ENCODE measurements around the gene ADGRD1. TPM values are rescaled to one million over a fixed set of nuclear protein-coding genes. Genes with fewer than 3 reads are reported as not detected.

The ADGRD1 gene
- total RNA-seq, 1 experiment from 2014 or later, result 0.77 TPM

DNA sequence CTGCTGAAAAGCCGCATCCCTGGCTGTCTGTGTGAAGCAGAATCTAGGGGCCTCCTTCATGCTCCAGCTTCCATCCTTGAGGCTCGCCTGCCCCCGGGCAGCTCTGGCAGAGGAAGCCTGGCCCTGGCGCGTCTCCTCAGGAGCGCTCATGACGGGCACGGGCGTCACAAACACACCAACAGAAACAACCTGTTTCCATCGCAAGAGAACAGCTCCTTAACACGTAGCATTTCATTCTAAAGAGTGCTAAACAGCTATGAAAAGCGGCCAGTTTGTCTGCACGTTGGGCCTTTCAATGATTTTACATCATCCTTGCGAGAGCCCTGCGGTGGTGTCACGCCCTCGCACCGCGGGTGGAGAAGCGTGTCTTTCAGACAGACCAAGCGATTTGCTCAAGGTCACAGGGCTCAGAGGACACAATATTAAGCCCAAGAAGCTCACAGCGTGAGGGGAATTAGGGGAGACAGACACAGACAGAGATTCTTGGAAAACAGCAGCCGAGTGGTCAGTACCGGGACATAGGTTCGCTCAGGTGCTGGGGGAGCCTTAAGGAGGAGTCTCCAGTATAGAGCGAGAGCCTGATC, 4.9 kb downstream of the ADGRD1 start:
- POLR2A ChIA-PET, result no interaction called here
- TF ChIP-seq TP53 (CRISPR knock-in tag; IDR thresholded peaks at IDR 0.05) (no peak), SMAD3 (CRISPR knock-in tag; IDR thresholded peaks at IDR 0.05; ENCODE audit: borderline replicate concordance) (no peak), JUN (CRISPR knock-in tag; IDR thresholded peaks at IDR 0.05) (no peak), FOXJ3 (CRISPR knock-in tag; IDR thresholded peaks at IDR 0.05; ENCODE audit: borderline replicate concordance) (no peak), NFE2L1 (CRISPR knock-in tag; IDR thresholded peaks at IDR 0.05) (no peak), STAT6 (CRISPR knock-in tag; conservative IDR thresholded peaks at IDR 0.05; ENCODE audit: low read depth) (no peak), ZBTB21 (CRISPR knock-in tag; IDR thresholded peaks at IDR 0.05; ENCODE audit: borderline replicate concordance) (no peak), ETV6 (CRISPR knock-in tag; IDR thresholded peaks at IDR 0.05) (no peak), NR2C2 (CRISPR knock-in tag; IDR thresholded peaks at IDR 0.05) (no peak), FOXK1 (CRISPR knock-in tag; IDR thresholded peaks at IDR 0.05) (no peak), HMGA2 (CRISPR knock-in tag; IDR thresholded peaks at IDR 0.05) (no peak), ESRRA (CRISPR knock-in tag; IDR thresholded peaks at IDR 0.05; ENCODE audit: borderline replicate concordance) (no peak)
- TF ChIP-seq, protein P1, sequence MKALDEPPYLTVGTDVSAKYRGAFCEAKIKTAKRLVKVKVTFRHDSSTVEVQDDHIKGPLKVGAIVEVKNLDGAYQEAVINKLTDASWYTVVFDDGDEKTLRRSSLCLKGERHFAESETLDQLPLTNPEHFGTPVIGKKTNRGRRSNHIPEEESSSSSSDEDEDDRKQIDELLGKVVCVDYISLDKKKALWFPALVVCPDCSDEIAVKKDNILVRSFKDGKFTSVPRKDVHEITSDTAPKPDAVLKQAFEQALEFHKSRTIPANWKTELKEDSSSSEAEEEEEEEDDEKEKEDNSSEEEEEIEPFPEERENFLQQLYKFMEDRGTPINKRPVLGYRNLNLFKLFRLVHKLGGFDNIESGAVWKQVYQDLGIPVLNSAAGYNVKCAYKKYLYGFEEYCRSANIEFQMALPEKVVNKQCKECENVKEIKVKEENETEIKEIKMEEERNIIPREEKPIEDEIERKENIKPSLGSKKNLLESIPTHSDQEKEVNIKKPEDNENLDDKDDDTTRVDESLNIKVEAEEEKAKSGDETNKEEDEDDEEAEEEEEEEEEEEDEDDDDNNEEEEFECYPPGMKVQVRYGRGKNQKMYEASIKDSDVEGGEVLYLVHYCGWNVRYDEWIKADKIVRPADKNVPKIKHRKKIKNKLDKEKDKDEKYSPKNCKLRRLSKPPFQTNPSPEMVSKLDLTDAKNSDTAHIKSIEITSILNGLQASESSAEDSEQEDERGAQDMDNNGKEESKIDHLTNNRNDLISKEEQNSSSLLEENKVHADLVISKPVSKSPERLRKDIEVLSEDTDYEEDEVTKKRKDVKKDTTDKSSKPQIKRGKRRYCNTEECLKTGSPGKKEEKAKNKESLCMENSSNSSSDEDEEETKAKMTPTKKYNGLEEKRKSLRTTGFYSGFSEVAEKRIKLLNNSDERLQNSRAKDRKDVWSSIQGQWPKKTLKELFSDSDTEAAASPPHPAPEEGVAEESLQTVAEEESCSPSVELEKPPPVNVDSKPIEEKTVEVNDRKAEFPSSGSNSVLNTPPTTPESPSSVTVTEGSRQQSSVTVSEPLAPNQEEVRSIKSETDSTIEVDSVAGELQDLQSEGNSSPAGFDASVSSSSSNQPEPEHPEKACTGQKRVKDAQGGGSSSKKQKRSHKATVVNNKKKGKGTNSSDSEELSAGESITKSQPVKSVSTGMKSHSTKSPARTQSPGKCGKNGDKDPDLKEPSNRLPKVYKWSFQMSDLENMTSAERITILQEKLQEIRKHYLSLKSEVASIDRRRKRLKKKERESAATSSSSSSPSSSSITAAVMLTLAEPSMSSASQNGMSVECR (CRISPR knock-in tag; IDR thresholded peaks at IDR 0.05; ENCODE audit: borderline replicate concordance), result no peak

DNA sequence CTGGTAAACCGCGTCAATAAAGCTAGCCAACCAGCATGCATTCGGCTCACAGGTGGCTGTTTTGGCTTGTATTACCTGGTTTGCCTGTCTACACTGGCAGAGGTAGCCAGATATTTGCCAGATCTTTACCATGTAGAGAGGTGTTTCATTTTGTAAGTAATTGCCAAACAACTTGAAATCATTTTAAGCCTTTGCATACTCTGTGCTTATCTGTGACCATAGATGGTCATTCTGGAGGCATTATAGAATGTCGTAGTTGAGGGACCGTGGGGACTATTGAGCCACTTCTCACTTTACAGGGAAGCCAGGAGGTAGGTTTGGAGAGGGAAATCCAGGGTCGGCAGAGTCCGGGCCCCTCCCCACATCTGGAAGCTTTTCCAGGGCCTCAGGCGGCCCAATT, 5.9 kb downstream of the ADGRD1 start:
- H3K9me3 Mint-ChIP-seq, result 0 out of 2 replicates have a peak, but pooled peaks cover 3% of the 10 kb centered on the region
- no peaks in the 10 kb centered on the region; the same call in 1 of the 2 replicates for H3K4me1 Mint-ChIP-seq
- ChIA-PET POLR2A (no interaction called here), CTCF (no interaction called here)
- H3K27me3 Mint-ChIP-seq (ENCODE audit: low read depth), result no peaks in the 10 kb centered on the region
- DNase-seq (ENCODE audit: low spot score) (no peak), ATAC-seq (no peak)
- H3K27ac Mint-ChIP-seq, result no peak overlapping the region
- no peaks in the 10 kb centered on the region for H3K36me3 Mint-ChIP-seq
- TF ChIP-seq, protein P2, sequence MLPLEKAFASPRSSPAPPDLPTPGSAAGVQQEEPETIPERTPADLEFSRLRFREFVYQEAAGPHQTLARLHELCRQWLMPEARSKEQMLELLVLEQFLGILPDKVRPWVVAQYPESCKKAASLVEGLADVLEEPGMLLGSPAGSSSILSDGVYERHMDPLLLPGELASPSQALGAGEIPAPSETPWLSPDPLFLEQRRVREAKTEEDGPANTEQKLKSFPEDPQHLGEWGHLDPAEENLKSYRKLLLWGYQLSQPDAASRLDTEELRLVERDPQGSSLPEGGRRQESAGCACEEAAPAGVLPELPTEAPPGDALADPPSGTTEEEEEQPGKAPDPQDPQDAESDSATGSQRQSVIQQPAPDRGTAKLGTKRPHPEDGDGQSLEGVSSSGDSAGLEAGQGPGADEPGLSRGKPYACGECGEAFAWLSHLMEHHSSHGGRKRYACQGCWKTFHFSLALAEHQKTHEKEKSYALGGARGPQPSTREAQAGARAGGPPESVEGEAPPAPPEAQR (CRISPR knock-in tag; IDR thresholded peaks at IDR 0.05), result no peak
- no peak for TF ChIP-seq EMX1 (CRISPR knock-in tag; IDR thresholded peaks at IDR 0.05)
- H3K4me3 Mint-ChIP-seq, result no peak overlapping the region

More for the DNA sequence above, 4.9 kb downstream of the ADGRD1 start:
- H3K4me1 Mint-ChIP-seq, result peaks cover 8% of the 10 kb centered on the region
- H3K27ac Mint-ChIP-seq, result no peak overlapping the region; the same call in 1 of the 2 replicates
- DNase-seq (ENCODE audit: low spot score), result no peak
- no peak for ATAC-seq
- CTCF ChIA-PET, result interaction anchor here (1.4 kb wide), 1 partner anchor 146 kb away, joined by 4 read pairs; no protein-coding TSS in a partner anchor
- H3K4me3 Mint-ChIP-seq, result no peak overlapping the region
- H3K36me3 Mint-ChIP-seq, result no peaks in the 10 kb centered on the region
- 0 out of 2 replicates have a peak, but pooled peaks cover 3% of the 10 kb centered on the region for H3K9me3 Mint-ChIP-seq
- no peaks in the 10 kb centered on the region for H3K27me3 Mint-ChIP-seq (ENCODE audit: low read depth)

Data from WTC11 (cell line).